Gastrocnemius medialis (tissue), 4 donors: Measurements from ENCODE around the gene TAF6. TPM values are rescaled to one million over a fixed set of nuclear protein-coding genes. Genes with fewer than 3 reads are reported as not detected.

Experiments used
- ATAC-seq, 2 donors: fragments of 150-250 bp; one replicate each; pipeline ENCODE4 v1.9.1; 2016
- DNase-seq, 2 donors: peaks; one replicate each; pipeline ENCODE4 v3.0.0-alpha.2; 2019
- H3K27ac ChIP-seq, 4 donors: fragments of 200-600 bp; sonication (generic); 1 replicate in 1 of 4; 2 replicates in 3 of 4; pipeline ENCODE4 v1.5.1; 2016 to 2018; ENCODE audit warnings: mild to moderate bottlenecking in 2 of 4, moderate library complexity in 1 of 4
- H3K27me3 ChIP-seq, 3 donors: fragments of 200-600 bp; sonication (generic) in 2 of 3; 1 replicate in 1 of 3; 2 replicates in 2 of 3; pipeline versions ENCODE4 v1.5.1 to v1.6.0; 2016 to 2019; ENCODE audit warnings: mild to moderate bottlenecking in 1 of 3, moderate library complexity in 1 of 3
- H3K36me3 ChIP-seq, 2 donors: fragments of 200-600 bp; sonication (generic) in 1 of 2; one replicate each; pipeline ENCODE4 v1.5.1; 2017 to 2018
- H3K4me1 ChIP-seq, 2 donors: fragments of 200-600 bp; sonication (generic) in 1 of 2; one replicate each; pipeline ENCODE4 v1.5.1; 2016 to 2017; ENCODE audit warnings: mild to moderate bottlenecking in 2 of 2
- H3K4me3 ChIP-seq, 4 donors: fragments of 200-600 bp; sonication (generic) in 3 of 4; 1 replicate in 1 of 4; 2 replicates in 3 of 4; pipeline ENCODE4 v1.5.1; 2016 to 2019; ENCODE audit warnings: mild to moderate bottlenecking in 2 of 4
- H3K9me3 ChIP-seq, 3 donors: fragments of 200-600 bp; sonication (generic) in 2 of 3; 1 replicate in 1 of 3; 2 replicates in 2 of 3; pipeline ENCODE4 v1.5.1; 2016 to 2019
- POLR2A ChIP-seq, 2 donors: fragments of 450-650 bp; IDR thresholded peaks; one replicate each; pipeline ENCODE4 v1.6.1; 2017; ENCODE audit warnings: antibody characterized with exemption in 2 of 2, mild to moderate bottlenecking in 2 of 2, moderate library complexity in 2 of 2
- in situ Hi-C, 4 donors: fragments of 200-750 bp; cut with MboI; loops; one replicate each; pipeline versions ENCODE4 v1.15.0 to v1.8.0; 2017; ENCODE audit warnings: low sequenced_read_pairs in 4 of 4
- intact Hi-C: fragments of 100-400 bp; cut with DNase I; formaldehyde crosslinking; loops from one replicate; pipeline ENCODE4 v1.15.1; 2023; ENCODE audit warnings: low total_unique reads
- total RNA-seq, 4 donors: library from RNA; depleted of rRNA; stranded (reverse); fragments of >200 nt; gene quantifications; one replicate each; pipeline versions ENCODE4 v1.1.0 to v1.2.3, GENCODE V29; 2016
- TF ChIP-seq, protein P1 (sequence below), 5 experiments: fragments of 450-650 bp in 3 of 5; fragments of 200-600 bp in 2 of 5; sonication (generic) in 2 of 5; IDR thresholded peaks in 4 of 5; conservative IDR thresholded peaks in 1 of 5; 1 replicate in 4 of 5; 2 replicates in 1 of 5; pipeline ENCODE4 v1.5.1; 2016 to 2019; ENCODE audit warnings: antibody characterized with exemption in 5 of 5, mild to moderate bottlenecking in 3 of 5, moderate library complexity in 3 of 5

TAF6 gene
- total RNA-seq, 4 donors from 2014 or later: 38.6 to 71.7 (median 56.6) TPM

DNA sequence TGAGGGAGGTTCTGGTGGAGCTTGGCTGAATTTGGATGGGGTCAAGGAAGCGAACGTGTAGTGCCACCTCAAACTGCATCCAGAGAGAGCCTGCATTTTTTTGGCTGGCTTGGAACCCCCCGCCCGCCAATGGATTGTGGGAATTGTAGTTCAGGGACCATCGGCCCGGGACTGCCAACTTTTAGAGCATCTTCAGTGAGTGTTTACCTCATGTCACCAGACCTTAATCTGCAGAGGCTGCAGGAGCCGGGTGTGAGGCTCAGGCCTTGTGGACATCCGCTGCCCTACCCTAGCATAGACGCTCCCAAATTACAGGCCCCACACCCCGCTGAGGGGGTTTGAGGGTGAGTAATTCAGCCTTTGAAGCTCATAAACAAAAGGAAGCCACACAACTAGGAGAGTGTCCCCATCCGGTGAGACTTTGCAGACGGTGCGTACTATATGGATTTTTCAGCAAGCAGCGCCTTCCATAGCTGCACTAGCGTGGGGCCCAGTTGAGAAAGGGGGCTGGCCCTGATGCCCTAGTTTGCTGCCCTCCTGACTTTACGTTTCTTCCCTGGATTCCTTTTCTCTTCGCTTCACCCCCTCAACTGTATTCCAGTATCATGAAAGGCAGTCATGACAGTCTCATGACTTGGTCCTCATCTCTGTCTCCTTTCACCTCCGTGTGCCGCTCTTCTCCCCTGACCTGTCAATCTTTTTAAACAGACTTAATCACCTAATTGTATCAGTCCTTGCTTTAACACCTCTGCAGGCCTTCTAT lies 993 bp upstream of the TAF6 start:
- Histone ChIP-seq H3K27ac (peak overlapping the region; percentile 86 to 90 (median 87)), H3K9me3 (no peaks in the 10 kb centered on the region), H3K4me3 (peak overlapping the region; percentile 80 to 94 (median 88)), H3K4me1 (peaks cover 17 to 19% of the 10 kb centered on the region in 2 donors), H3K36me3 (no peaks in the 10 kb centered on the region), H3K27me3 (no peaks in the 10 kb centered on the region)
- DNase-seq (peak; percentile 45 to 63), ATAC-seq (peak; percentile 69 to 76)
- in situ Hi-C loops: loop anchor here in 1 of 4 donors (10.0 kb wide), 1 partner anchor 125 kb away; no protein-coding TSS in a partner anchor
- intact Hi-C loops: loop anchor here (1.0 to 10.0 kb wide), 4 partner anchors 7 to 105 kb away; partner anchors contain the start of genes AP4M1, LAMTOR4, MCM7 and ZKSCAN1
- TF ChIP-seq, protein P1, sequence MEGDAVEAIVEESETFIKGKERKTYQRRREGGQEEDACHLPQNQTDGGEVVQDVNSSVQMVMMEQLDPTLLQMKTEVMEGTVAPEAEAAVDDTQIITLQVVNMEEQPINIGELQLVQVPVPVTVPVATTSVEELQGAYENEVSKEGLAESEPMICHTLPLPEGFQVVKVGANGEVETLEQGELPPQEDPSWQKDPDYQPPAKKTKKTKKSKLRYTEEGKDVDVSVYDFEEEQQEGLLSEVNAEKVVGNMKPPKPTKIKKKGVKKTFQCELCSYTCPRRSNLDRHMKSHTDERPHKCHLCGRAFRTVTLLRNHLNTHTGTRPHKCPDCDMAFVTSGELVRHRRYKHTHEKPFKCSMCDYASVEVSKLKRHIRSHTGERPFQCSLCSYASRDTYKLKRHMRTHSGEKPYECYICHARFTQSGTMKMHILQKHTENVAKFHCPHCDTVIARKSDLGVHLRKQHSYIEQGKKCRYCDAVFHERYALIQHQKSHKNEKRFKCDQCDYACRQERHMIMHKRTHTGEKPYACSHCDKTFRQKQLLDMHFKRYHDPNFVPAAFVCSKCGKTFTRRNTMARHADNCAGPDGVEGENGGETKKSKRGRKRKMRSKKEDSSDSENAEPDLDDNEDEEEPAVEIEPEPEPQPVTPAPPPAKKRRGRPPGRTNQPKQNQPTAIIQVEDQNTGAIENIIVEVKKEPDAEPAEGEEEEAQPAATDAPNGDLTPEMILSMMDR (IDR thresholded peaks at IDR 0.05 in 4 of 5, conservative IDR thresholded peaks at IDR 0.05 in 1 of 5): no peak

DNA sequence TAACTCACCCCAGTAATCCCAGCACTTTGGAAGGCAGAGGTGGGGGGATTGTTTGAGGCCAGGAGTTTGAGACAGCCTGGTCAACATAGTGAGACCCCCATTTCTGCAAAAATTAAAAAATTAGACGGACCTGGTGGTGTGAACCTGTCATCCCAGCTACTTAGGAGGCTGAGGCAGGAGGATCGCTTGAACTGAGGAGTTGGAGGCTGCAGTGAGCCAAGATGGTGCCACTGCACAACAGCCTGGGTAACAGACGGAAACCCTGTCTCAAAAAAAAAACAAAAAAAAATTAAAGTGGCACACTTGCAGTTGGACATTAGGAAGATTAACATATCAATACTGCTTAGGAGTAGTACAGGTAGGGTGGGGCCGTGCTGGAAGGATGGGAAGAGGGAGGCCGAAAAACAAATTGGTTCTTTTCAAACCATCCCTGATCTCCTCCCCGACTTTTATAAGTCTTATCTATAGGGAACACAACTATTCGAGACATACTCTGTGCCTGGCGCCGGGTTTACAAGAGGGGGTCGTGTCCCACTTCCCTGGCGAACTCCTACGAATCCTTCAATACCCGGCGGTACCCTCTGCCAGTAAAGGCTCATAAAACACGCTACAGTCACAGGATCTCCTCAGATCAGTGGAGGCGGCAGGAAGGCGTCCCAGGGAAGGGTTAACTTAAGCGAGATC lies 628 bp downstream of the TAF6 start:
- TF ChIP-seq, protein P1 (IDR thresholded peaks at IDR 0.05 in 4 of 5, conservative IDR thresholded peaks at IDR 0.05 in 1 of 5): no peak
- no peak for TF ChIP-seq POLR2A (IDR thresholded peaks at IDR 0.05)
- peak overlapping the region; percentile 86 to 90 (median 87) for H3K27ac ChIP-seq
- ATAC-seq: no peak
- H3K27me3 ChIP-seq: no peaks in the 10 kb centered on the region
- intact Hi-C loops: loop anchor here (1.0 kb wide), 3 partner anchors 9 to 30 kb away; partner anchors contain the start of genes AP4M1, LAMTOR4 and MCM7
- H3K4me3 ChIP-seq: peak overlapping the region; percentile 80 to 94 (median 88)
- in situ Hi-C loops: no loop called here
- peaks cover 17% of the 10 kb centered on the region in 2 donors for H3K4me1 ChIP-seq
- peaks cover 0 to 9% of the 10 kb centered on the region in 2 donors for H3K36me3 ChIP-seq
- H3K9me3 ChIP-seq: no peaks in the 10 kb centered on the region
- no peak for DNase-seq

DNA sequence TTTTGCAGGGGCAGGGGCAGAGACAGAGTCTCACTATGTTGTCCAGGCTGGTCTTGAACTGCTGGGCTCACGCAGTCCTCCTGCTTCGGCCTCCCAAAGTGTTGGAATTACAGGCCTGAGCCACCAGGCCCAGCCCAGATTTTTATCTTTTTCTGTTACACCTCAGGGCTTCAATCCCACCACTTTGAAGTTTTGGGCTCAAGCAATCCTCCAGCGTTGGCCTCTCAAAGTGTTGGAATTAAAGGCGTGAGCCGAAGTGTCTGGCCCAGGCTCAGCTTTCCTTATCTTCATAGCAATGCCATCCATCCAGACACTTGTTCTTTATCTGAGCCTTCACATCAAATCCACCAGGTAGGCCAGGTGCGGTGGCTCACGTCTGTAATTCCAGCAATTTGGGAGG lies 4.1 kb downstream of the TAF6 start:
- Histone ChIP-seq H3K4me1 (peaks cover 9% of the 10 kb centered on the region in 2 donors), H3K4me3 (no peak overlapping the region), H3K27me3 (no peaks in the 10 kb centered on the region), H3K9me3 (no peaks in the 10 kb centered on the region), H3K27ac (no peak overlapping the region), H3K36me3 (peaks cover 0 to 42% of the 10 kb centered on the region in 2 donors)
- ATAC-seq: no peak
- no peak for TF ChIP-seq POLR2A (IDR thresholded peaks at IDR 0.05)
- TF ChIP-seq, protein P1 (IDR thresholded peaks at IDR 0.05 in 4 of 5, conservative IDR thresholded peaks at IDR 0.05 in 1 of 5): no peak
- DNase-seq: no peak
- in situ Hi-C loops: no loop called here
- intact Hi-C loops: no loop called here

DNA sequence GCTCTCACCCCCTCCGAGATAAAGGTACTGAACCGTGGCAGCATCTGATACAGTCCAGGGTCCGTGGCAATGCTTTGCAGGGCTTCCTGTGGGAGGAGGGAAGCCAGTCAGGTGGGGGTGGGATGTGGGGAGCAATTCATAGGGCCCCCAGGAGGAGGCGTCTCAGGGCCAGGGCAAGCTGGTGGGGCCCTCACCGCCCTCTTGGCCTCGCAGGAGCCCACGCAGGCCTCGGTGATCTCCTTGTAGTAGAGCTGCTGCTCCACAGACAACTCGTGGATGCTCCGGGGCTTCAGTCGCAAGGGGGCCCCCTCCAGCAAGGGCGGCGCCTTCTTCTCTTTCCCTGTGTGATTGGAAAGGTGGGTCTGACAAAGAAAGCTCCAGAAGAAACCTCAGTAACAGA lies 7.2 kb downstream of the TAF6 start:
- no peak for TF ChIP-seq POLR2A (IDR thresholded peaks at IDR 0.05)
- TF ChIP-seq, protein P1 (IDR thresholded peaks at IDR 0.05 in 4 of 5, conservative IDR thresholded peaks at IDR 0.05 in 1 of 5): no peak
- H3K27ac ChIP-seq: no peak overlapping the region
- peaks cover 0 to 73% of the 10 kb centered on the region in 2 donors for H3K36me3 ChIP-seq
- no peak for ATAC-seq
- H3K27me3 ChIP-seq: no peaks in the 10 kb centered on the region
- intact Hi-C loops (no loop called here), in situ Hi-C loops (no loop called here)
- H3K4me1 ChIP-seq: no peaks in the 10 kb centered on the region
- DNase-seq: no peak
- no peaks in the 10 kb centered on the region for H3K9me3 ChIP-seq
- H3K4me3 ChIP-seq: no peak overlapping the region
